ENCODE results near the gene RAB37. TPM values are rescaled to one million over a fixed set of nuclear protein-coding genes. Genes with fewer than 3 reads are reported as not detected.

The RAB37 gene
- total and polyA plus RNA-seq, 9 of the 15 experiments (the other 6 are each of a cell fraction or from before 2014, with no cell fraction given): 0.03 to 0.27 (median 0.11) TPM; not detected in 4

DNA sequence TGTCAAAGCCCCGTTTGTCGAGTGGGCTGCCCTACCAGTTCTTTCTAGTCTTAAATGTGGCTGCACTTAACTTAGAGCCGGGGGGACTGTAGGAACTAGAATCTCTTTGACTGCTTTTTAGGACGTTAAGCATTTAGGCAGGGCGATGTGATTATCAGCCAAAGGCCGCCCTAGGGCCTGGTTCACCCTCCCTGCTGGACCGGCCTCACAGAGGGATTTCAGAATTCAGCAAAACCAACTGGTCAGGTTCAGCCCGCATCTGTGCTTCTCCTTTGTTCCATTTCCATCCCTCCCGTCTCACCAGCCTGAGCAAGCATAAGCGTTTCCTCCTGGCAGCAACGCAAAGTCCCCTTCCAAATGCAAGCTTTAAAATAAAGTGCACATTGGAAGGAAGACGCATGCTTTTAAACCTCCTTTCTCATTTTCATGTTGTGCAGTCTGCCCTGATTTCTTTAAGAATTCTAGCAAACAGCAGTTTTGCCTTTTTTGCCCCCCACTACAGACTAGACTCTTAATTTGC lies 55.6 kb downstream of the RAB37 start:
- DNase-seq (ENCODE audit: extremely low read depth in 1 of 4, low spot score in 3 of 4) (no peak), ATAC-seq (no peak), FAIRE-seq (no peak)
- H3K9me1 ChIP-seq (ENCODE audit: control insufficient read depth, insufficient read depth, low read length): no peaks in the 10 kb centered on the region
- no peak overlapping the region for H3K4me3 ChIP-seq
- H3K36me3 ChIP-seq (ENCODE audit: control insufficient read depth, insufficient read depth, low read length): peaks cover 42% of the 10 kb centered on the region; the same call in 1 of the 3 replicates
- in situ Hi-C loops (cut with MboI) (loop anchor here (5.0 kb wide), 2 partner anchors 65 to 165 kb away; partner anchors contain the start of gene GRIN2C), intact Hi-C loops (cut with micrococcal nuclease) (no loop called here)
- no peaks in the 10 kb centered on the region for H3K79me2 ChIP-seq (ENCODE audit: control insufficient read depth, insufficient read depth, low read length)
- 84% methylated on average over 12 of the region's 12 CpGs for WGBS (ENCODE audit: insufficient coverage, low coverage, missing lambda C conversion rate)
- CTCF ChIA-PET (ENCODE audit: low intra/inter-chr PET ratio): interaction anchor here (2.2 to 5.8 kb wide), 3 partner anchors 70 to 167 kb away, joined by 18 to 70 read pairs (median 19); no protein-coding TSS in a partner anchor
- no peak overlapping the region; a peak in 1 of 4 replicates for H3K9ac ChIP-seq (ENCODE audit: insufficient read depth in 1 of 2, low read depth in 2 of 2, low read length in 2 of 2)
- BruUV-seq (replicated peaks): no TSS peak
- no peak overlapping the region for H2AFZ ChIP-seq (ENCODE audit: low read depth, low read length)
- H4K20me1 ChIP-seq (replicated peaks; ENCODE audit: control insufficient read depth, insufficient read depth, low read length): 0 out of 2 replicates have a peak, but pooled peaks cover 3% of the 10 kb centered on the region
- H3K27me3 ChIP-seq (ENCODE audit: control insufficient read depth in 2 of 2, insufficient read depth in 2 of 2, low read length in 2 of 2): no peaks in the 10 kb centered on the region
- no peaks in the 10 kb centered on the region for H3K9me3 ChIP-seq (replicated peaks; ENCODE audit: control insufficient read depth, insufficient read depth, low read depth, low read length)
- H3K4me2 ChIP-seq (ENCODE audit: insufficient read depth, low read length): no peak overlapping the region
- peaks cover 0 to 5% of the 10 kb centered on the region in 2 experiments; a peak in 1 of 5 replicates for H3K4me1 ChIP-seq (replicated peaks in 1 of 2; ENCODE audit: control insufficient read depth in 2 of 2, insufficient read depth in 2 of 2, low read length in 2 of 2)
- POLR2A ChIA-PET: interaction anchor here (1.2 kb wide), 1 partner anchor 74 kb away, joined by 3 read pairs; no protein-coding TSS in a partner anchor
- H3K27ac ChIP-seq (ENCODE audit: extremely low read depth, low read depth, low read length): no peak overlapping the region
- TF ChIP-seq ZNF12 (CRISPR knock-in tag; IDR thresholded peaks at IDR 0.05) (no peak), NCOA6 (IDR thresholded peaks at IDR 0.05) (no peak), SAP30 (IDR thresholded peaks at IDR 0.05; ENCODE audit: borderline replicate concordance, insufficient read depth, low read depth, low read length, poor library complexity, severe bottlenecking) (no peak), GABPB2 (CRISPR knock-in tag; conservative IDR thresholded peaks at IDR 0.05) (no peak), IFI16 (CRISPR knock-in tag; IDR thresholded peaks at IDR 0.05) (no peak), PTBP1 (IDR thresholded peaks at IDR 0.05; ENCODE audit: low read depth, low read length) (no peak), U2AF1 (optimal IDR thresholded peaks at IDR 0.05; ENCODE audit: low read depth, low read length) (no peak)
- TF ChIP-seq, protein P1, sequence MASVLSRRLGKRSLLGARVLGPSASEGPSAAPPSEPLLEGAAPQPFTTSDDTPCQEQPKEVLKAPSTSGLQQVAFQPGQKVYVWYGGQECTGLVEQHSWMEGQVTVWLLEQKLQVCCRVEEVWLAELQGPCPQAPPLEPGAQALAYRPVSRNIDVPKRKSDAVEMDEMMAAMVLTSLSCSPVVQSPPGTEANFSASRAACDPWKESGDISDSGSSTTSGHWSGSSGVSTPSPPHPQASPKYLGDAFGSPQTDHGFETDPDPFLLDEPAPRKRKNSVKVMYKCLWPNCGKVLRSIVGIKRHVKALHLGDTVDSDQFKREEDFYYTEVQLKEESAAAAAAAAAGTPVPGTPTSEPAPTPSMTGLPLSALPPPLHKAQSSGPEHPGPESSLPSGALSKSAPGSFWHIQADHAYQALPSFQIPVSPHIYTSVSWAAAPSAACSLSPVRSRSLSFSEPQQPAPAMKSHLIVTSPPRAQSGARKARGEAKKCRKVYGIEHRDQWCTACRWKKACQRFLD (CRISPR knock-in tag; IDR thresholded peaks at IDR 0.05): no peak
- TF ChIP-seq, protein P2, sequence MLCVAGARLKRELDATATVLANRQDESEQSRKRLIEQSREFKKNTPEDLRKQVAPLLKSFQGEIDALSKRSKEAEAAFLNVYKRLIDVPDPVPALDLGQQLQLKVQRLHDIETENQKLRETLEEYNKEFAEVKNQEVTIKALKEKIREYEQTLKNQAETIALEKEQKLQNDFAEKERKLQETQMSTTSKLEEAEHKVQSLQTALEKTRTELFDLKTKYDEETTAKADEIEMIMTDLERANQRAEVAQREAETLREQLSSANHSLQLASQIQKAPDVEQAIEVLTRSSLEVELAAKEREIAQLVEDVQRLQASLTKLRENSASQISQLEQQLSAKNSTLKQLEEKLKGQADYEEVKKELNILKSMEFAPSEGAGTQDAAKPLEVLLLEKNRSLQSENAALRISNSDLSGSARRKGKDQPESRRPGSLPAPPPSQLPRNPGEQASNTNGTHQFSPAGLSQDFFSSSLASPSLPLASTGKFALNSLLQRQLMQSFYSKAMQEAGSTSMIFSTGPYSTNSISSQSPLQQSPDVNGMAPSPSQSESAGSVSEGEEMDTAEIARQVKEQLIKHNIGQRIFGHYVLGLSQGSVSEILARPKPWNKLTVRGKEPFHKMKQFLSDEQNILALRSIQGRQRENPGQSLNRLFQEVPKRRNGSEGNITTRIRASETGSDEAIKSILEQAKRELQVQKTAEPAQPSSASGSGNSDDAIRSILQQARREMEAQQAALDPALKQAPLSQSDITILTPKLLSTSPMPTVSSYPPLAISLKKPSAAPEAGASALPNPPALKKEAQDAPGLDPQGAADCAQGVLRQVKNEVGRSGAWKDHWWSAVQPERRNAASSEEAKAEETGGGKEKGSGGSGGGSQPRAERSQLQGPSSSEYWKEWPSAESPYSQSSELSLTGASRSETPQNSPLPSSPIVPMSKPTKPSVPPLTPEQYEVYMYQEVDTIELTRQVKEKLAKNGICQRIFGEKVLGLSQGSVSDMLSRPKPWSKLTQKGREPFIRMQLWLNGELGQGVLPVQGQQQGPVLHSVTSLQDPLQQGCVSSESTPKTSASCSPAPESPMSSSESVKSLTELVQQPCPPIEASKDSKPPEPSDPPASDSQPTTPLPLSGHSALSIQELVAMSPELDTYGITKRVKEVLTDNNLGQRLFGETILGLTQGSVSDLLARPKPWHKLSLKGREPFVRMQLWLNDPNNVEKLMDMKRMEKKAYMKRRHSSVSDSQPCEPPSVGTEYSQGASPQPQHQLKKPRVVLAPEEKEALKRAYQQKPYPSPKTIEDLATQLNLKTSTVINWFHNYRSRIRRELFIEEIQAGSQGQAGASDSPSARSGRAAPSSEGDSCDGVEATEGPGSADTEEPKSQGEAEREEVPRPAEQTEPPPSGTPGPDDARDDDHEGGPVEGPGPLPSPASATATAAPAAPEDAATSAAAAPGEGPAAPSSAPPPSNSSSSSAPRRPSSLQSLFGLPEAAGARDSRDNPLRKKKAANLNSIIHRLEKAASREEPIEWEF (CRISPR knock-in tag; IDR thresholded peaks at IDR 0.05): no peak
- TF ChIP-seq, protein P3, sequence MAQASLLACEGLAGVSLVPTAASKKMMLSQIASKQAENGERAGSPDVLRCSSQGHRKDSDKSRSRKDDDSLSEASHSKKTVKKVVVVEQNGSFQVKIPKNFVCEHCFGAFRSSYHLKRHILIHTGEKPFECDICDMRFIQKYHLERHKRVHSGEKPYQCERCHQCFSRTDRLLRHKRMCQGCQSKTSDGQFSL (CRISPR knock-in tag; IDR thresholded peaks at IDR 0.05): no peak
- TF ChIP-seq, protein P3 (tag; IDR thresholded peaks at IDR 0.05): no peak
- TF ChIP-seq, protein P4, sequence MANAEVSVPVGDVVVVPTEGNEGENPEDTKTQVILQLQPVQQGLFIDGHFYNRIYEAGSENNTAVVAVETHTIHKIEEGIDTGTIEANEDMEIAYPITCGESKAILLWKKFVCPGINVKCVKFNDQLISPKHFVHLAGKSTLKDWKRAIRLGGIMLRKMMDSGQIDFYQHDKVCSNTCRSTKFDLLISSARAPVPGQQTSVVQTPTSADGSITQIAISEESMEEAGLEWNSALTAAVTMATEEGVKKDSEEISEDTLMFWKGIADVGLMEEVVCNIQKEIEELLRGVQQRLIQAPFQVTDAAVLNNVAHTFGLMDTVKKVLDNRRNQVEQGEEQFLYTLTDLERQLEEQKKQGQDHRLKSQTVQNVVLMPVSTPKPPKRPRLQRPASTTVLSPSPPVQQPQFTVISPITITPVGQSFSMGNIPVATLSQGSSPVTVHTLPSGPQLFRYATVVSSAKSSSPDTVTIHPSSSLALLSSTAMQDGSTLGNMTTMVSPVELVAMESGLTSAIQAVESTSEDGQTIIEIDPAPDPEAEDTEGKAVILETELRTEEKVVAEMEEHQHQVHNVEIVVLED (CRISPR knock-in tag; IDR thresholded peaks at IDR 0.05): no peak

All from K562 (cell line).